OCI-LY7 (cell line): ENCODE data around the gene TIMM13.

Experiments used
- CTCF ChIP-seq: fragments of 200-600 bp; sonication (generic); conservative IDR thresholded peaks from 2 replicates; pipeline ENCODE4 v1.5.1; 2014; ENCODE audit warnings: mild to moderate bottlenecking, antibody characterized with exemption, low read length, moderate library complexity, mixed read lengths
- EZH2phosphoT487 ChIP-seq: fragments of 200-600 bp; sonication (generic); IDR thresholded peaks from 2 replicates; pipeline ENCODE4 v1.6.1; 2018; ENCODE audit warnings: low read depth, borderline replicate concordance, mild to moderate bottlenecking, mixed run types, antibody characterized with exemption, low read length, moderate library complexity, mixed read lengths

- TF ChIP-seq CTCF (no peak), EZH2phosphoT487 (no peak)
Measured at GRCh38 chr19:2420490-2420889, 6.9 kb downstream of the TIMM13 start.
